H9 (cell line): ENCODE results near the gene ARHGEF7. TPM values are rescaled to one million over a fixed set of nuclear protein-coding genes. Genes with fewer than 3 reads are reported as not detected.

Experiments used
- DNase-seq: peaks from one replicate; pipeline ENCODE4 v3.0.0-alpha.2; 2017
- H2AFZ ChIP-seq: one replicate; pipeline ENCODE4 v1.6.1; 2013; ENCODE audit warnings: mild to moderate bottlenecking, low read length, control low read depth, moderate library complexity
- H2AK5ac ChIP-seq: 2 replicates; pipeline ENCODE4 v1.6.1; 2013; ENCODE audit warnings: low read length, control low read depth, mixed read lengths; ENCODE audit not compliant: insufficient read length
- H2BK120ac ChIP-seq: one replicate; pipeline ENCODE4 v1.6.1; 2013; ENCODE audit warnings: low read depth, mild to moderate bottlenecking, low read length, control low read depth, inconsistent platforms; ENCODE audit not compliant: poor library complexity, severe bottlenecking
- H2BK12ac ChIP-seq: 2 replicates; pipeline ENCODE4 v1.6.1; 2013; ENCODE audit warnings: low read length, control low read depth, mixed read lengths, low read depth; ENCODE audit not compliant: insufficient read length
- H2BK15ac ChIP-seq: 2 replicates; pipeline ENCODE4 v1.6.1; 2013; ENCODE audit warnings: low read depth, low read length, control low read depth
- H2BK20ac ChIP-seq: one replicate; pipeline ENCODE4 v1.6.1; 2013; ENCODE audit warnings: low read depth, mild to moderate bottlenecking, low read length, control low read depth, inconsistent platforms; ENCODE audit not compliant: poor library complexity, severe bottlenecking
- H2BK5ac ChIP-seq: 2 replicates; pipeline ENCODE4 v1.6.1; 2013; ENCODE audit warnings: low read length, control low read depth, mixed read lengths; ENCODE audit not compliant: insufficient read length
- H3K14ac ChIP-seq: 2 replicates; pipeline ENCODE4 v1.6.1; 2013; ENCODE audit warnings: low read length, control low read depth; ENCODE audit not compliant: insufficient read depth
- H3K18ac ChIP-seq: 2 replicates; pipeline ENCODE4 v1.6.1; 2013; ENCODE audit warnings: low read depth, mild to moderate bottlenecking, mixed read lengths, low read length, control low read depth; ENCODE audit not compliant: insufficient read length
- H3K23ac ChIP-seq: 2 replicates; pipeline ENCODE4 v1.6.1; 2013; ENCODE audit warnings: low read length, control low read depth, mixed read lengths, low read depth; ENCODE audit not compliant: insufficient read length
- H3K23me2 ChIP-seq: 2 replicates; pipeline ENCODE4 v1.6.1; 2013; ENCODE audit warnings: low read depth, mild to moderate bottlenecking, mixed read lengths, low read length, control low read depth; ENCODE audit not compliant: insufficient read length, poor library complexity, severe bottlenecking
- H3K27ac ChIP-seq: 2 replicates; pipeline ENCODE4 v1.5.1; 2013; ENCODE audit warnings: low read length, control low read depth, mixed read lengths, low read depth; ENCODE audit not compliant: insufficient read length
- H3K27me3 ChIP-seq: 2 replicates; pipeline ENCODE4 v1.6.1; 2013; ENCODE audit warnings: low read length, control low read depth, inconsistent platforms; ENCODE audit not compliant: insufficient read depth
- H3K4ac ChIP-seq: 2 replicates; pipeline ENCODE4 v1.6.1; 2013; ENCODE audit warnings: low read depth, mild to moderate bottlenecking, control low read depth, inconsistent platforms, low read length, moderate library complexity
- H3K4me1 ChIP-seq: 2 replicates; pipeline ENCODE4 v1.6.1; 2013; ENCODE audit warnings: low read length, control low read depth, inconsistent platforms; ENCODE audit not compliant: insufficient read depth
- H3K4me2 ChIP-seq: 2 replicates; pipeline ENCODE4 v1.6.1; 2013; ENCODE audit warnings: low read length, control low read depth, mixed read lengths; ENCODE audit not compliant: insufficient read length, insufficient read depth
- H3K56ac ChIP-seq: 2 replicates; pipeline ENCODE4 v1.6.1; 2013; ENCODE audit warnings: low read depth, mild to moderate bottlenecking, mixed read lengths, low read length, control low read depth; ENCODE audit not compliant: insufficient read length
- H3K79me1 ChIP-seq: 2 replicates; pipeline ENCODE4 v1.6.1; 2013; ENCODE audit warnings: low read depth, mild to moderate bottlenecking, moderate library complexity, low read length, control low read depth, inconsistent platforms; ENCODE audit not compliant: insufficient read depth, poor library complexity, severe bottlenecking
- H3K79me2 ChIP-seq: 2 replicates; pipeline ENCODE4 v1.6.1; 2013; ENCODE audit warnings: low read length, control low read depth, inconsistent platforms; ENCODE audit not compliant: insufficient read depth
- H3K9ac ChIP-seq: 2 replicates; pipeline ENCODE4 v1.6.1; 2013; ENCODE audit warnings: low read length, control low read depth, mixed read lengths; ENCODE audit not compliant: insufficient read length; ENCODE audit errors: extremely low read depth
- H3K9me3 ChIP-seq: one replicate; pipeline ENCODE4 v1.6.1; 2013; ENCODE audit warnings: low read depth, low read length, inconsistent platforms; ENCODE audit not compliant: control insufficient read depth
- H3T11ph ChIP-seq: one replicate; pipeline ENCODE4 v1.6.1; 2013; ENCODE audit warnings: mild to moderate bottlenecking, low read length, control low read depth, inconsistent platforms
- H4K20me1 ChIP-seq: one replicate; pipeline ENCODE4 v1.6.1; 2013; ENCODE audit not compliant: control insufficient read depth, insufficient read length, insufficient read depth
- H4K5ac ChIP-seq: 2 replicates; pipeline ENCODE4 v1.6.1; 2013; ENCODE audit warnings: low read depth, mild to moderate bottlenecking, mixed read lengths, low read length, control low read depth; ENCODE audit not compliant: insufficient read length
- H4K8ac ChIP-seq: replicated peaks from 2 replicates; pipeline ENCODE4 v1.6.1; 2013; ENCODE audit warnings: low read length, control low read depth, mixed read lengths, low read depth; ENCODE audit not compliant: insufficient read length
- H4K91ac ChIP-seq: 2 replicates; pipeline ENCODE4 v1.6.1; 2013; ENCODE audit warnings: low read depth, mild to moderate bottlenecking, moderate library complexity, mixed read lengths, low read length, control low read depth; ENCODE audit not compliant: insufficient read length
- H3K27ac Mint-ChIP-seq, 3 experiments: 2 replicates in 2 of 3; 3 replicates in 1 of 3; pipeline ENCODE4 v1.8.0; 2020 to 2021; ENCODE audit warnings: mixed read lengths in 3 of 3, mild to moderate bottlenecking in 1 of 3, moderate library complexity in 1 of 3
- H3K27me3 Mint-ChIP-seq: 2 replicates; pipeline ENCODE4 v1.8.0; 2021; ENCODE audit warnings: low read depth, mild to moderate bottlenecking, moderate library complexity, mixed read lengths
- H3K36me3 Mint-ChIP-seq, 3 experiments: 2 replicates in 2 of 3; 3 replicates in 1 of 3; pipeline ENCODE4 v1.8.0; 2020 to 2021; ENCODE audit warnings: low read depth in 3 of 3, mixed read lengths in 3 of 3; ENCODE audit not compliant: insufficient read depth in 1 of 3
- H3K4me1 Mint-ChIP-seq, 2 experiments: 2 replicates each; pipeline ENCODE4 v1.8.0; 2020; ENCODE audit warnings: mixed read lengths in 2 of 2
- H3K4me3 Mint-ChIP-seq, 2 experiments: 2 replicates in 1 of 2; 3 replicates in 1 of 2; pipeline ENCODE4 v1.8.0; 2020 to 2021; ENCODE audit warnings: mild to moderate bottlenecking in 2 of 2, mixed read lengths in 2 of 2, moderate library complexity in 1 of 2
- H3K9me3 Mint-ChIP-seq, 2 experiments: 2 replicates in 1 of 2; 3 replicates in 1 of 2; pipeline ENCODE4 v1.8.0; 2020; ENCODE audit warnings: mild to moderate bottlenecking in 2 of 2, mixed read lengths in 2 of 2, moderate library complexity in 1 of 2
- WGBS: extraction: QIAGEN DNeasy Blood & Tissue Kit; methylation state at CpG from one replicate; pipeline ENCODE4 v1.1.7; 2013; ENCODE audit warnings: missing lambda C conversion rate, low lambda C conversion rate, mixed read lengths; ENCODE audit not compliant: insufficient read length; ENCODE audit errors: extremely low coverage; 5-methylcytosine and 5-hydroxymethylcytosine counted together
- total RNA-seq: library from RNA; stranded (reverse); gene quantifications from 2 replicates; pipeline ENCODE4 v1.2.1, GENCODE V29; 2021
- TF ChIP-seq, protein P1 (sequence below): fragments of 200-600 bp; sonication (generic); conservative IDR thresholded peaks from 3 replicates; pipeline ENCODE4 v1.8.0; 2021; ENCODE audit warnings: antibody characterized with exemption, mild to moderate bottlenecking

The ARHGEF7 gene
- total RNA-seq, 1 experiment from 2014 or later, result 51.9 TPM

DNA sequence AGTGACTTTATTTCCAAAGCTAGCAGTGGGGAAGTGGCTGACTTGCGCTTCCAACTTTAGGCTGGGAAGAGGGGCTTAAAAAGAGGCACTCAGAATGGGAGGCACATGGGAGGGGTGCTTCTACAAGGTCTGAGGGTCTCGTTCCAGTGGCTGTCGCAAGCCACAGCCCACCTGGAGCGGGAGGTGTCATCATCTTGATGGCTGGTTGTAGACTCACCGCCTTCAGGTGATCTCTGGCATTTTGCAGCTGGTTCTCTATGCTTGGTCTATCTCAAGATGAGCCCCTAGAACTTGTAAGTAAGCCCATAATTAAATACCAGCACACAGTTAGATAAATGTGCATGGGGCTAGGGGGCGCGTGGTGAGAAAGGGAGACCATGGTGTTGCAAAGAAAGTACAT is 214.5 kb downstream of the ARHGEF7 start:
- H4K91ac ChIP-seq, result no peak overlapping the region

More for the DNA sequence above, 214.5 kb downstream of the ARHGEF7 start:
- Mint-ChIP-seq H3K27ac (no peak overlapping the region), H3K4me1 (peaks cover 2 to 3% of the 10 kb centered on the region in 2 experiments; a peak in 2 of 4 replicates), H3K36me3 (no peaks in the 10 kb centered on the region), H3K4me3 (no peak overlapping the region), H3K9me3 (no peaks in the 10 kb centered on the region; a peak in 1 of 5 replicates), H3K27me3 (peaks cover 4% of the 10 kb centered on the region)
- TF ChIP-seq, protein P1, sequence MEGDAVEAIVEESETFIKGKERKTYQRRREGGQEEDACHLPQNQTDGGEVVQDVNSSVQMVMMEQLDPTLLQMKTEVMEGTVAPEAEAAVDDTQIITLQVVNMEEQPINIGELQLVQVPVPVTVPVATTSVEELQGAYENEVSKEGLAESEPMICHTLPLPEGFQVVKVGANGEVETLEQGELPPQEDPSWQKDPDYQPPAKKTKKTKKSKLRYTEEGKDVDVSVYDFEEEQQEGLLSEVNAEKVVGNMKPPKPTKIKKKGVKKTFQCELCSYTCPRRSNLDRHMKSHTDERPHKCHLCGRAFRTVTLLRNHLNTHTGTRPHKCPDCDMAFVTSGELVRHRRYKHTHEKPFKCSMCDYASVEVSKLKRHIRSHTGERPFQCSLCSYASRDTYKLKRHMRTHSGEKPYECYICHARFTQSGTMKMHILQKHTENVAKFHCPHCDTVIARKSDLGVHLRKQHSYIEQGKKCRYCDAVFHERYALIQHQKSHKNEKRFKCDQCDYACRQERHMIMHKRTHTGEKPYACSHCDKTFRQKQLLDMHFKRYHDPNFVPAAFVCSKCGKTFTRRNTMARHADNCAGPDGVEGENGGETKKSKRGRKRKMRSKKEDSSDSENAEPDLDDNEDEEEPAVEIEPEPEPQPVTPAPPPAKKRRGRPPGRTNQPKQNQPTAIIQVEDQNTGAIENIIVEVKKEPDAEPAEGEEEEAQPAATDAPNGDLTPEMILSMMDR, result no peak
- Histone ChIP-seq H4K5ac (no peak overlapping the region), H2BK120ac (no peak overlapping the region), H2AFZ (no peak overlapping the region), H3K27ac (no peak overlapping the region), H2BK12ac (no peak overlapping the region), H3K4me2 (no peak overlapping the region), H3K23ac (no peak overlapping the region), H3K14ac (no peak overlapping the region), H3K79me1 (no peaks in the 10 kb centered on the region), H3K56ac (no peak overlapping the region), H2BK5ac (no peak overlapping the region), H3K4ac (no peak overlapping the region), H3K18ac (no peak overlapping the region), H3K79me2 (no peaks in the 10 kb centered on the region), H3T11ph (no peak overlapping the region), H2AK5ac (no peak overlapping the region), H3K27me3 (no peaks in the 10 kb centered on the region), H2BK20ac (no peak overlapping the region), H3K9me3 (no peaks in the 10 kb centered on the region), H4K8ac (no peak overlapping the region), H3K9ac (no peak overlapping the region), H4K20me1 (no peaks in the 10 kb centered on the region), H3K23me2 (no peaks in the 10 kb centered on the region), H2BK15ac (no peak overlapping the region), H3K4me1 (no peaks in the 10 kb centered on the region)
- no CpG with 5 or more reads among the region's 7 CpGs for WGBS
- peak; percentile 4 for DNase-seq
